DOHH2 (cell line): ENCODE measurements around the gene THEM4.

Source experiments
- EZH2phosphoT487 ChIP-seq: fragments of 200-600 bp; sonication (generic); IDR thresholded peaks from 2 replicates; pipeline ENCODE4 v1.6.1; 2017; ENCODE audit warnings: borderline replicate concordance, mild to moderate bottlenecking, antibody characterized with exemption, low read length, moderate library complexity, mixed read lengths
- TF ChIP-seq, protein P1 (sequence below): fragments of 200-600 bp; sonication (generic); IDR thresholded peaks from one replicate; pipeline ENCODE4 v1.5.1; 2014; ENCODE audit warnings: antibody characterized with exemption, mild to moderate bottlenecking, low read depth, low read length; ENCODE audit not compliant: poor library complexity, severe bottlenecking

DNA sequence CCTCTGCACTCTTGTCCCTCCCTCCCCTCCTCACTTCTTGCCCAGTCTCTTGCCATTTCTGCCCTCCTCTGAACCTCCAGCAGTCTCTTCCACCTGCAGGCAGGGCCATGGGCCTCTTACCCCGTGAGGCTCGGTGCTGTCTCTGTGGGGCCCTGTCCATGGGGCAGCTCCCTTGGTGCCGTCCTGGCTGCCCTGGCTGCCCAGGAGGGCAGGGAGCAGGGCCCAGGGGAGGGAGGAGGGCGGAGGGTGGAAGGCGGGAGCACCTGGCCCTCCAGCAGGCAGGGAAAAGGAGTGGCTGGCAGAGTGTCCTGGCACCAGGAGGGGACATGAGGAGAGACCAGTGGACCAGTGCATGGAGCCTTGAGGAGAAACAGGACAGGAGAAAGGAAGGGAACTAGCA is 77.7 kb downstream of the THEM4 start, which contains the start of gene RORC:
- TF ChIP-seq, protein P1, sequence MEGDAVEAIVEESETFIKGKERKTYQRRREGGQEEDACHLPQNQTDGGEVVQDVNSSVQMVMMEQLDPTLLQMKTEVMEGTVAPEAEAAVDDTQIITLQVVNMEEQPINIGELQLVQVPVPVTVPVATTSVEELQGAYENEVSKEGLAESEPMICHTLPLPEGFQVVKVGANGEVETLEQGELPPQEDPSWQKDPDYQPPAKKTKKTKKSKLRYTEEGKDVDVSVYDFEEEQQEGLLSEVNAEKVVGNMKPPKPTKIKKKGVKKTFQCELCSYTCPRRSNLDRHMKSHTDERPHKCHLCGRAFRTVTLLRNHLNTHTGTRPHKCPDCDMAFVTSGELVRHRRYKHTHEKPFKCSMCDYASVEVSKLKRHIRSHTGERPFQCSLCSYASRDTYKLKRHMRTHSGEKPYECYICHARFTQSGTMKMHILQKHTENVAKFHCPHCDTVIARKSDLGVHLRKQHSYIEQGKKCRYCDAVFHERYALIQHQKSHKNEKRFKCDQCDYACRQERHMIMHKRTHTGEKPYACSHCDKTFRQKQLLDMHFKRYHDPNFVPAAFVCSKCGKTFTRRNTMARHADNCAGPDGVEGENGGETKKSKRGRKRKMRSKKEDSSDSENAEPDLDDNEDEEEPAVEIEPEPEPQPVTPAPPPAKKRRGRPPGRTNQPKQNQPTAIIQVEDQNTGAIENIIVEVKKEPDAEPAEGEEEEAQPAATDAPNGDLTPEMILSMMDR: no peak
- no peak for TF ChIP-seq EZH2phosphoT487
